AG04449 (cell line): ENCODE measurements around the gene MAMLD1.

Experiments used
- CTCF ChIA-PET: fragments of 350-600 bp; formaldehyde crosslinking; extraction: SDS; loops from one replicate; lab custom pipeline; 2021; ENCODE audit warnings: antibody characterized with exemption; lab: Yijun Ruan, JAX
- POLR2A ChIA-PET: fragments of 400-600, 350-600 bp; formaldehyde crosslinking; extraction: SDS; loops from one replicate; lab custom pipeline; 2020; ENCODE audit warnings: antibody characterized with exemption, inconsistent platforms; lab: Yijun Ruan, JAX
- DNase-seq: peaks from one replicate; pipeline ENCODE4 v3.0.0-alpha.2; 2010; ENCODE audit warnings: low read depth, low spot score
- H3K4me3 ChIP-seq: 2 replicates; pipeline ENCODE4 v1.5.1; 2011; ENCODE audit warnings: low read depth, mild to moderate bottlenecking, control low read depth, low read length
- CTCF ChIP-seq: IDR thresholded peaks from one replicate; pipeline ENCODE4 v1.5.1; 2011; ENCODE audit warnings: mild to moderate bottlenecking, moderate library complexity, low read length, control low read depth, inconsistent platforms; ENCODE audit not compliant: insufficient read depth; ENCODE audit errors: missing control alignments

The MAMLD1 gene

GRCh38 chrX:150410513-150410912 lies 47.4 kb downstream of the MAMLD1 start:
- ChIA-PET POLR2A (no interaction called here), CTCF (no interaction called here)
- no peak for DNase-seq

GRCh38 chrX:150411656-150412055 lies 48.5 kb downstream of the MAMLD1 start:
- POLR2A ChIA-PET, result no interaction called here
- H3K4me3 ChIP-seq, result no peak overlapping the region
- CTCF ChIA-PET, result no interaction called here
- TF ChIP-seq CTCF, result no peak
- no peak for DNase-seq

More at GRCh38 chrX:150410513-150410912, 47.4 kb downstream of the MAMLD1 start:
- no peak for TF ChIP-seq CTCF
- no peak overlapping the region for H3K4me3 ChIP-seq

GRCh38 chrX:150414228-150414627 lies 51.1 kb downstream of the MAMLD1 start:
- ChIA-PET CTCF (interaction anchor here (0.8 kb wide), 1 partner anchor 49 kb away, joined by 3 read pairs; no protein-coding TSS in a partner anchor), POLR2A (no interaction called here)
- H3K4me3 ChIP-seq, result no peak overlapping the region

GRCh38 chrX:150416469-150416868 lies 53.4 kb downstream of the MAMLD1 start:
- TF ChIP-seq CTCF, result no peak
- no peak for DNase-seq
- H3K4me3 ChIP-seq, result no peak overlapping the region
- ChIA-PET CTCF (no interaction called here), POLR2A (no interaction called here)

More at GRCh38 chrX:150414228-150414627, 51.1 kb downstream of the MAMLD1 start:
- DNase-seq, result no peak
- TF ChIP-seq CTCF, result no peak

- POLR2A ChIA-PET, result no interaction called here
- H3K4me3 ChIP-seq, result no peak overlapping the region
- CTCF ChIA-PET, result no interaction called here
- no peak for TF ChIP-seq CTCF
- no peak for DNase-seq
Observed at GRCh38 chrX:150421816-150422215, 58.7 kb downstream of the MAMLD1 start.

GRCh38 chrX:150429594-150429993 lies 66.5 kb downstream of the MAMLD1 start:
- no peak for TF ChIP-seq CTCF
- POLR2A ChIA-PET, result no interaction called here
- H3K4me3 ChIP-seq, result no peak overlapping the region
- CTCF ChIA-PET, result no interaction called here
- DNase-seq, result peak; percentile 21
